Measurements from ENCODE around the gene RBM14. TPM values are rescaled to one million over a fixed set of nuclear protein-coding genes. Genes with fewer than 3 reads are reported as not detected.

The RBM14 gene
- total RNA-seq, 1 experiment from 2014 or later: 92.0 TPM

DNA sequence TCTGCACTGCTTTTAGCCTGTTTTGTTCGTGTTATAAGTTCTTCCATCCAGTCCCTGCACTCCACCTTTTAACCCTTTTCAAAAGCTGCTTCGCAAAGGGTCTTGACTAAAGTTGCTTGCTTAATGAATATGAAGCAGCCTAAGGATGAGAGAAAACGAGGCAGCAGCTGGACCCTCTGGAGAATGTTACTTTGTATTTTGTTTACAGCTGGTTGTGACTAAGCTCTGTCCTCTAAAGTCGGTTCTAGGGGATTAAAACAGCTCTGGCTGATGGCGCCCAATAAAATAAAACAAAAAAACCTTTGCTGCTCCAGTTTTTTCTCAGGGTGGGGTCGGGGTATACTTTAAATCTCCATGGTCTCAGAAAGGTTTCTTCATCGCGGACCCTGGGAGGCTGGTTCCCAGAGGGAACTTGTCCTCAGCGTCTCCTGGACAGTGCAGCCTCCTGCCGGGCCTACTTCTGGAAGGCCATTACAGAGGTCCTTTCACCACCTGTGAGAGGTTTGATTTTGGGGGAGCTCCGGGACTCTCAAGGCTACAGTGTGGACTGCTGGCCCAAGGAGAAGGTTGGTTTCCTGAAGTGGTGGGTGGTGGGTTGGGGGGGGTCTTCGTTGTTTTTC is 21.2 kb downstream of the RBM14 start:
- H3K27me3 Mint-ChIP-seq (ENCODE audit: low read depth): no peaks in the 10 kb centered on the region
- DNase-seq (ENCODE audit: low spot score): no peak
- TF ChIP-seq CREM (CRISPR knock-in tag; IDR thresholded peaks at IDR 0.05) (no peak), SOX15 (CRISPR knock-in tag; IDR thresholded peaks at IDR 0.05) (no peak), HMGA2 (CRISPR knock-in tag; IDR thresholded peaks at IDR 0.05) (no peak)
- TF ChIP-seq, protein P1, sequence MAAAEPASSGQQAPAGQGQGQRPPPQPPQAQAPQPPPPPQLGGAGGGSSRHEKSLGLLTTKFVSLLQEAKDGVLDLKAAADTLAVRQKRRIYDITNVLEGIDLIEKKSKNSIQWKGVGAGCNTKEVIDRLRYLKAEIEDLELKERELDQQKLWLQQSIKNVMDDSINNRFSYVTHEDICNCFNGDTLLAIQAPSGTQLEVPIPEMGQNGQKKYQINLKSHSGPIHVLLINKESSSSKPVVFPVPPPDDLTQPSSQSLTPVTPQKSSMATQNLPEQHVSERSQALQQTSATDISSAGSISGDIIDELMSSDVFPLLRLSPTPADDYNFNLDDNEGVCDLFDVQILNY (CRISPR knock-in tag; IDR thresholded peaks at IDR 0.05): no peak
- TF ChIP-seq, protein P2, sequence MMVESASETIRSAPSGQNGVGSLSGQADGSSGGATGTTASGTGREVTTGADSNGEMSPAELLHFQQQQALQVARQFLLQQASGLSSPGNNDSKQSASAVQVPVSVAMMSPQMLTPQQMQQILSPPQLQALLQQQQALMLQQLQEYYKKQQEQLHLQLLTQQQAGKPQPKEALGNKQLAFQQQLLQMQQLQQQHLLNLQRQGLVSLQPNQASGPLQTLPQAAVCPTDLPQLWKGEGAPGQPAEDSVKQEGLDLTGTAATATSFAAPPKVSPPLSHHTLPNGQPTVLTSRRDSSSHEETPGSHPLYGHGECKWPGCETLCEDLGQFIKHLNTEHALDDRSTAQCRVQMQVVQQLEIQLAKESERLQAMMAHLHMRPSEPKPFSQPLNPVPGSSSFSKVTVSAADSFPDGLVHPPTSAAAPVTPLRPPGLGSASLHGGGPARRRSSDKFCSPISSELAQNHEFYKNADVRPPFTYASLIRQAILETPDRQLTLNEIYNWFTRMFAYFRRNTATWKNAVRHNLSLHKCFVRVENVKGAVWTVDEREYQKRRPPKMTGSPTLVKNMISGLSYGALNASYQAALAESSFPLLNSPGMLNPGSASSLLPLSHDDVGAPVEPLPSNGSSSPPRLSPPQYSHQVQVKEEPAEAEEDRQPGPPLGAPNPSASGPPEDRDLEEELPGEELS (CRISPR knock-in tag; IDR thresholded peaks at IDR 0.05): no peak
- TF ChIP-seq, protein P3, sequence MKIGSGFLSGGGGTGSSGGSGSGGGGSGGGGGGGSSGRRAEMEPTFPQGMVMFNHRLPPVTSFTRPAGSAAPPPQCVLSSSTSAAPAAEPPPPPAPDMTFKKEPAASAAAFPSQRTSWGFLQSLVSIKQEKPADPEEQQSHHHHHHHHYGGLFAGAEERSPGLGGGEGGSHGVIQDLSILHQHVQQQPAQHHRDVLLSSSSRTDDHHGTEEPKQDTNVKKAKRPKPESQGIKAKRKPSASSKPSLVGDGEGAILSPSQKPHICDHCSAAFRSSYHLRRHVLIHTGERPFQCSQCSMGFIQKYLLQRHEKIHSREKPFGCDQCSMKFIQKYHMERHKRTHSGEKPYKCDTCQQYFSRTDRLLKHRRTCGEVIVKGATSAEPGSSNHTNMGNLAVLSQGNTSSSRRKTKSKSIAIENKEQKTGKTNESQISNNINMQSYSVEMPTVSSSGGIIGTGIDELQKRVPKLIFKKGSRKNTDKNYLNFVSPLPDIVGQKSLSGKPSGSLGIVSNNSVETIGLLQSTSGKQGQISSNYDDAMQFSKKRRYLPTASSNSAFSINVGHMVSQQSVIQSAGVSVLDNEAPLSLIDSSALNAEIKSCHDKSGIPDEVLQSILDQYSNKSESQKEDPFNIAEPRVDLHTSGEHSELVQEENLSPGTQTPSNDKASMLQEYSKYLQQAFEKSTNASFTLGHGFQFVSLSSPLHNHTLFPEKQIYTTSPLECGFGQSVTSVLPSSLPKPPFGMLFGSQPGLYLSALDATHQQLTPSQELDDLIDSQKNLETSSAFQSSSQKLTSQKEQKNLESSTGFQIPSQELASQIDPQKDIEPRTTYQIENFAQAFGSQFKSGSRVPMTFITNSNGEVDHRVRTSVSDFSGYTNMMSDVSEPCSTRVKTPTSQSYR (CRISPR knock-in tag; IDR thresholded peaks at IDR 0.05): no peak
- H3K9me3 Mint-ChIP-seq: no peaks in the 10 kb centered on the region
- CTCF ChIA-PET: interaction anchor here (0.6 to 2.1 kb wide), 19 partner anchors 13 to 339 kb away, joined by 3 to 23 read pairs (median 3); partner anchors contain the start of genes CCDC87, CCS, DPP3 and RBM14
- peak; percentile 8 for ATAC-seq
- H3K4me3 Mint-ChIP-seq: peak overlapping the region; percentile 99
- H3K36me3 Mint-ChIP-seq: peaks cover 52% of the 10 kb centered on the region
- peak overlapping the region; percentile 98 for H3K27ac Mint-ChIP-seq
- peaks cover 52% of the 10 kb centered on the region for H3K4me1 Mint-ChIP-seq
- POLR2A ChIA-PET: interaction anchor here (0.5 to 3.0 kb wide), 28 partner anchors 8 to 310 kb away, joined by 3 to 38 read pairs (median 5); partner anchors contain the start of genes ACTN3, CCDC87, CCS and DPP3

DNA sequence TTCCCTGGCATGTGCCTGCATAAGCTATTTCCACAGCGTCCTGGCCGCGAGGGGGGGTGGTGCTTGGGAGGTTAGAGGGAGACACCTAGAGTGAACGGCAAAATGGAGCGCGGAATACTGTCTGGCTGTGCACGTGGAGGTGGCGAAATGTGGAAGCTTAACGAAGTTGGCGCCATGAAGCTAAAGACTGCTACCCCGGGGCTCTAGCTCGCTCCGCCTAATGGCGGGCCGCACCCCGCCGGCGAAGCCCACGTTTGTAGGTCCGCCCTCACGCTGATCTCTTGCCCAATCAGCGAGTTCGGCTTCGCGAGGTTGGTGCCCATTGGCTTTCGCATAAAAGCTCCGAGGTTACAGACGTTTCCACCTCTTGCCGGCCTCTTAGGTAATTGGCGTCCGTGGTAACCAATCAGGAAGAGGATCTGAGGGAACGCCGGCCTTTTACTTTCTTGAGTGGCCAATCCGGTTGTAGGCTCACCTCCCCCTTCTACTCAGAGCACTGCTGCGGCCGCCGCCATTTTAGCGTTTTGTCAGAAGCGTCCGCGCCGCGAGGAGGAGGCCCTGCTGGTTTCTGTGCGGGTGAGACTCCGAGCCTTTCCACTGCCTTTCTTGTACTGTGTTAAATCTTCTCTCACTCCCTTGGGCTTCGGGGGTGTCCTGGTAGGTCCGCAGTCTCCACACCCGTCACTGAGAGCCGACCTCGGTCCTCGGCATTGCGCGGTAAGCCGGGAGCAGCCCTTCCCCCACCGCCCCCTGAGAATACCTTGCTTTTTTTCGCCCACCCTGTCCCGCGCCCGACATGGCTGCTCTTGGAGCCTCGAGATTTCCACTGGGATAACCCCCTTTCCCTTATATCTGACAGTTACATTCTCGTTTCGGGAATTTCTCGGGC is 22.0 kb downstream of the RBM14 start, which contains the start of gene RBM4:
RBM4 (plus strand) TSS at position 527 of the 889 bp plus-strand sequence. CDS start 1,009 bp downstream, outside the sequence.
- Mint-ChIP-seq H3K9me3 (no peaks in the 10 kb centered on the region), H3K27me3 (ENCODE audit: low read depth) (no peaks in the 10 kb centered on the region), H3K36me3 (peaks cover 55% of the 10 kb centered on the region), H3K4me1 (peaks cover 60% of the 10 kb centered on the region), H3K4me3 (peak within 1 kb of the TSS; percentile 99), H3K27ac (peak within 1 kb of the TSS; percentile 99)
- ChIA-PET POLR2A (interaction anchor here (0.5 to 3.0 kb wide), 31 partner anchors 9 to 309 kb away, joined by 3 to 38 read pairs (median 5); partner anchors contain the start of genes ACTN3, BBS1, CCDC87 and CCS), CTCF (interaction anchor here (0.5 to 2.1 kb wide), 20 partner anchors 14 to 338 kb away, joined by 3 to 23 read pairs (median 4); partner anchors contain the start of genes CCDC87, CCS, DPP3 and RBM14)
- ATAC-seq (peak; percentile 96), DNase-seq (ENCODE audit: low spot score) (peak; percentile 97)
- no peak for TF ChIP-seq CREB1 (CRISPR knock-in tag; IDR thresholded peaks at IDR 0.05)
- TF ChIP-seq NR2C2 (CRISPR knock-in tag; IDR thresholded peaks at IDR 0.05): no peak
- TF ChIP-seq, protein P4, sequence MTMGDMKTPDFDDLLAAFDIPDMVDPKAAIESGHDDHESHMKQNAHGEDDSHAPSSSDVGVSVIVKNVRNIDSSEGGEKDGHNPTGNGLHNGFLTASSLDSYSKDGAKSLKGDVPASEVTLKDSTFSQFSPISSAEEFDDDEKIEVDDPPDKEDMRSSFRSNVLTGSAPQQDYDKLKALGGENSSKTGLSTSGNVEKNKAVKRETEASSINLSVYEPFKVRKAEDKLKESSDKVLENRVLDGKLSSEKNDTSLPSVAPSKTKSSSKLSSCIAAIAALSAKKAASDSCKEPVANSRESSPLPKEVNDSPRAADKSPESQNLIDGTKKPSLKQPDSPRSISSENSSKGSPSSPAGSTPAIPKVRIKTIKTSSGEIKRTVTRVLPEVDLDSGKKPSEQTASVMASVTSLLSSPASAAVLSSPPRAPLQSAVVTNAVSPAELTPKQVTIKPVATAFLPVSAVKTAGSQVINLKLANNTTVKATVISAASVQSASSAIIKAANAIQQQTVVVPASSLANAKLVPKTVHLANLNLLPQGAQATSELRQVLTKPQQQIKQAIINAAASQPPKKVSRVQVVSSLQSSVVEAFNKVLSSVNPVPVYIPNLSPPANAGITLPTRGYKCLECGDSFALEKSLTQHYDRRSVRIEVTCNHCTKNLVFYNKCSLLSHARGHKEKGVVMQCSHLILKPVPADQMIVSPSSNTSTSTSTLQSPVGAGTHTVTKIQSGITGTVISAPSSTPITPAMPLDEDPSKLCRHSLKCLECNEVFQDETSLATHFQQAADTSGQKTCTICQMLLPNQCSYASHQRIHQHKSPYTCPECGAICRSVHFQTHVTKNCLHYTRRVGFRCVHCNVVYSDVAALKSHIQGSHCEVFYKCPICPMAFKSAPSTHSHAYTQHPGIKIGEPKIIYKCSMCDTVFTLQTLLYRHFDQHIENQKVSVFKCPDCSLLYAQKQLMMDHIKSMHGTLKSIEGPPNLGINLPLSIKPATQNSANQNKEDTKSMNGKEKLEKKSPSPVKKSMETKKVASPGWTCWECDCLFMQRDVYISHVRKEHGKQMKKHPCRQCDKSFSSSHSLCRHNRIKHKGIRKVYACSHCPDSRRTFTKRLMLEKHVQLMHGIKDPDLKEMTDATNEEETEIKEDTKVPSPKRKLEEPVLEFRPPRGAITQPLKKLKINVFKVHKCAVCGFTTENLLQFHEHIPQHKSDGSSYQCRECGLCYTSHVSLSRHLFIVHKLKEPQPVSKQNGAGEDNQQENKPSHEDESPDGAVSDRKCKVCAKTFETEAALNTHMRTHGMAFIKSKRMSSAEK (CRISPR knock-in tag; IDR thresholded peaks at IDR 0.05; ENCODE audit: borderline replicate concordance): peak; percentile 42; the same call in 1 of the 2 replicates
- TF ChIP-seq, protein P5, sequence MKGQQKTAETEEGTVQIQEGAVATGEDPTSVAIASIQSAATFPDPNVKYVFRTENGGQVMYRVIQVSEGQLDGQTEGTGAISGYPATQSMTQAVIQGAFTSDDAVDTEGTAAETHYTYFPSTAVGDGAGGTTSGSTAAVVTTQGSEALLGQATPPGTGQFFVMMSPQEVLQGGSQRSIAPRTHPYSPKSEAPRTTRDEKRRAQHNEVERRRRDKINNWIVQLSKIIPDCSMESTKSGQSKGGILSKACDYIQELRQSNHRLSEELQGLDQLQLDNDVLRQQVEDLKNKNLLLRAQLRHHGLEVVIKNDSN (CRISPR knock-in tag; IDR thresholded peaks at IDR 0.05): 0 out of 2 replicates have a peak, but pooled peaks have one; percentile 46
- no peak for TF ChIP-seq ATF1 (CRISPR knock-in tag; IDR thresholded peaks at IDR 0.05)
- TF ChIP-seq GRHL2 (CRISPR knock-in tag; IDR thresholded peaks at IDR 0.05; ENCODE audit: insufficient replicate concordance, severe bottlenecking): no peak
- peak; percentile 79 for TF ChIP-seq EMX1 (CRISPR knock-in tag; IDR thresholded peaks at IDR 0.05)
- TF ChIP-seq ZNF423 (CRISPR knock-in tag; IDR thresholded peaks at IDR 0.05): no peak
- peak; percentile 31 for TF ChIP-seq CREM (CRISPR knock-in tag; IDR thresholded peaks at IDR 0.05)
- no peak for TF ChIP-seq RELA (CRISPR knock-in tag; IDR thresholded peaks at IDR 0.05; ENCODE audit: borderline replicate concordance)
- TF ChIP-seq MYBL2 (CRISPR knock-in tag; IDR thresholded peaks at IDR 0.05): peak; percentile 87
- TF ChIP-seq FOXJ3 (CRISPR knock-in tag; IDR thresholded peaks at IDR 0.05; ENCODE audit: borderline replicate concordance): no peak
- peak; percentile 88 for TF ChIP-seq NFYB (CRISPR knock-in tag; conservative IDR thresholded peaks at IDR 0.05; ENCODE audit: low read depth)
- TF ChIP-seq GTF2I (CRISPR knock-in tag; conservative IDR thresholded peaks at IDR 0.05): no peak
- no peak; the same call in none of the 2 replicates for TF ChIP-seq TEAD1 (CRISPR knock-in tag; IDR thresholded peaks at IDR 0.05)

Data from WTC11 (cell line).